HCT116 (cell line): ENCODE results near the gene STAT4. TPM values are rescaled to one million over a fixed set of nuclear protein-coding genes. Genes with fewer than 3 reads are reported as not detected.

Experiments used
- ATAC-seq: fragments of 200-7000 bp; cut with Tn5 transposase; 2 replicates; pipeline ENCODE4 v1.9.1; 2020; ENCODE audit warnings: mild to moderate bottlenecking, moderate library complexity
- BruUV-seq: library from RNA; stranded (reverse); fragments of 400-500 nt; replicated peaks from 2 replicates; lab custom pipeline; 2021; lab: Mats Ljungman, UMichigan
- CTCF ChIA-PET: fragments of 300-600 bp; sonication (Branson Sonifier 250); formaldehyde crosslinking; loops from one replicate; lab custom pipeline; 2021; ENCODE audit warnings: antibody characterized with exemption; lab: Charles Lee
- POLR2A ChIA-PET: fragments of 300-600, 350-600 bp; sonication (Branson Sonifier 250); formaldehyde crosslinking; loops from one replicate; lab custom pipeline; 2021; ENCODE audit warnings: antibody characterized with exemption; lab: Charles Lee
- RAD21 ChIA-PET, 2 experiments: fragments of 300-600 bp; sonication (Branson Sonifier 250); formaldehyde crosslinking; loops; one replicate each; lab custom pipeline; 2023; ENCODE audit warnings: low total read pairs in 2 of 2; ENCODE audit not compliant: uncharacterized antibody in 2 of 2, unreplicated experiment in 2 of 2, low non-redundant PET in 1 of 2; lab: Charles Lee
- DNase-seq: peaks from one replicate; pipeline ENCODE4 v3.0.0-alpha.2; 2010; ENCODE audit warnings: low read depth, low spot score
- H2AFZ ChIP-seq: fragments of 200-600 bp; shearing (Covaris generic), sonication (generic); 2 replicates; pipeline ENCODE4 v1.6.1; 2017; ENCODE audit warnings: low read depth, mixed run types, mixed read lengths, antibody characterized with exemption, low read length; ENCODE audit not compliant: poor library complexity, severe bottlenecking
- H3K27ac ChIP-seq: 2 replicates; pipeline ENCODE4 v1.5.1; 2012; ENCODE audit warnings: low read depth, low read length
- H3K27me3 ChIP-seq: fragments of 200-600 bp; sonication (generic); 2 replicates; pipeline ENCODE4 v1.6.1; 2016; ENCODE audit warnings: mixed run types, low read length, mixed read lengths; ENCODE audit not compliant: insufficient read depth
- H3K36me3 ChIP-seq, 2 experiments: fragments of 200-500 bp in 1 of 2; fragments of 200-600 bp in 1 of 2; sonication (Bioruptor generic) in 1 of 2; sonication (generic) in 1 of 2; 2 replicates each; pipeline versions ENCODE4 v1.5.1 to v1.6.1; 2014 to 2016; ENCODE audit warnings: low read length in 2 of 2, inconsistent platforms in 1 of 2, mixed read lengths in 1 of 2, mixed run types in 1 of 2; ENCODE audit not compliant: insufficient read depth in 2 of 2, control insufficient read depth in 1 of 2
- H3K4me1 ChIP-seq, 2 experiments: fragments of 200-600 bp in 1 of 2; sonication (generic) in 1 of 2; 2 replicates each; pipeline versions ENCODE4 v1.5.1 to v1.6.1; 2012 to 2017; ENCODE audit warnings: low read length in 2 of 2, inconsistent platforms in 1 of 2, mild to moderate bottlenecking in 1 of 2, mixed read lengths in 1 of 2, mixed run types in 1 of 2, moderate library complexity in 1 of 2; ENCODE audit not compliant: insufficient read depth in 2 of 2, control insufficient read depth in 1 of 2
- H3K4me2 ChIP-seq: fragments of 200-600 bp; sonication (generic); 2 replicates; pipeline ENCODE4 v1.6.1; 2017; ENCODE audit warnings: mixed run types, low read length, mixed read lengths
- H3K4me3 ChIP-seq, 2 experiments: fragments of 200-600 bp in 1 of 2; sonication (generic) in 1 of 2; replicated peaks in 1 of 2; 2 replicates each; pipeline ENCODE4 v1.5.1; 2011 to 2016; ENCODE audit warnings: low read length in 2 of 2, control low read depth in 1 of 2, low read depth in 1 of 2, mild to moderate bottlenecking in 1 of 2, mixed read lengths in 1 of 2, mixed run types in 1 of 2
- H3K79me2 ChIP-seq: fragments of 200-600 bp; sonication (generic); 2 replicates; pipeline ENCODE4 v1.6.1; 2017; ENCODE audit warnings: mild to moderate bottlenecking, mixed run types, low read length, moderate library complexity, mixed read lengths; ENCODE audit not compliant: insufficient read depth
- H3K9ac ChIP-seq: fragments of 200-600 bp; sonication (generic); 2 replicates; pipeline ENCODE4 v1.6.1; 2016; ENCODE audit warnings: low read length, mixed read lengths
- H3K9me2 ChIP-seq: fragments of 200-600 bp; sonication (generic), shearing (Covaris generic); 2 replicates; pipeline ENCODE4 v1.6.1; 2017; ENCODE audit warnings: mixed run types, mild to moderate bottlenecking, moderate library complexity; ENCODE audit not compliant: insufficient read depth
- H3K9me3 ChIP-seq, 2 experiments: fragments of 200-500 bp in 1 of 2; fragments of 200-600 bp in 1 of 2; sonication (Bioruptor generic) in 1 of 2; sonication (generic) in 1 of 2; 2 replicates each; pipeline ENCODE4 v1.6.1; 2014 to 2017; ENCODE audit warnings: low read length in 2 of 2, mixed read lengths in 2 of 2, inconsistent platforms in 1 of 2, low read depth in 1 of 2, mild to moderate bottlenecking in 1 of 2, mixed run types in 1 of 2, moderate library complexity in 1 of 2; ENCODE audit not compliant: control insufficient read depth in 1 of 2, insufficient read depth in 1 of 2
- H4K20me1 ChIP-seq: fragments of 200-600 bp; sonication (generic), shearing (Covaris generic); 2 replicates; pipeline ENCODE4 v1.6.1; 2017; ENCODE audit warnings: mixed run types, mild to moderate bottlenecking, moderate library complexity; ENCODE audit not compliant: insufficient read depth
- ATF3 ChIP-seq: IDR thresholded peaks from 2 replicates; pipeline ENCODE4 v1.6.1; 2012
- CBX3 ChIP-seq: IDR thresholded peaks from 2 replicates; pipeline ENCODE4 v1.6.1; 2012; ENCODE audit warnings: low read depth
- CEBPB ChIP-seq: IDR thresholded peaks from 2 replicates; pipeline ENCODE4 v1.6.1; 2012; ENCODE audit warnings: low read depth
- EGR1 ChIP-seq: IDR thresholded peaks from 2 replicates; pipeline ENCODE4 v1.6.1; 2012; ENCODE audit warnings: low read depth
- ELF1 ChIP-seq: IDR thresholded peaks from 2 replicates; pipeline ENCODE4 v1.6.1; 2012; ENCODE audit warnings: low read depth, borderline replicate concordance
- EZH2phosphoT487 ChIP-seq: fragments of 200-600 bp; IDR thresholded peaks from 2 replicates; pipeline ENCODE4 v1.6.1; 2018; ENCODE audit warnings: antibody characterized with exemption, borderline replicate concordance
- JUND ChIP-seq: IDR thresholded peaks from 2 replicates; pipeline ENCODE4 v1.6.1; 2012
- MAX ChIP-seq: IDR thresholded peaks from 2 replicates; pipeline ENCODE4 v1.6.1; 2012
- POLR2AphosphoS5 ChIP-seq: IDR thresholded peaks from 2 replicates; pipeline ENCODE4 v1.6.1; 2011; ENCODE audit warnings: mild to moderate bottlenecking, low read depth, low read length, moderate library complexity
- RAD21 ChIP-seq: IDR thresholded peaks from 2 replicates; pipeline ENCODE4 v1.6.1; 2012; ENCODE audit warnings: low read depth, mild to moderate bottlenecking
- REST ChIP-seq: IDR thresholded peaks from 2 replicates; pipeline ENCODE4 v1.6.1; 2012; ENCODE audit warnings: low read depth
- SP1 ChIP-seq: IDR thresholded peaks from 2 replicates; pipeline ENCODE4 v1.6.1; 2012; ENCODE audit warnings: low read depth
- TCF7L2 ChIP-seq: IDR thresholded peaks from 2 replicates; pipeline ENCODE4 v1.7.0; 2011; ENCODE audit warnings: borderline replicate concordance, inconsistent platforms; ENCODE audit not compliant: insufficient read depth, insufficient read length; ENCODE audit errors: extremely low read depth
- ZFX ChIP-seq: fragments of 450-650 bp; IDR thresholded peaks from 2 replicates; pipeline ENCODE4 v1.6.1; 2017
- ZNF274 ChIP-seq: fragments of 200-500 bp; sonication (Bioruptor generic); IDR thresholded peaks from 2 replicates; pipeline ENCODE4 v1.6.1; 2014; ENCODE audit warnings: mild to moderate bottlenecking, low read depth, low read length, inconsistent platforms
- intact Hi-C: fragments of 100-400 bp; cut with micrococcal nuclease; formaldehyde crosslinking; loops from 2 replicates; pipeline ENCODE4 v1.10.0; 2022
- total RNA-seq: library from RNA; stranded (reverse); gene quantifications from one replicate; pipeline ENCODE4 v1.2.1, GENCODE V29; 2021; ENCODE audit not compliant: unreplicated experiment
- TF ChIP-seq, protein P1 (sequence below): IDR thresholded peaks from 2 replicates; pipeline ENCODE4 v1.6.1; 2011; ENCODE audit warnings: mild to moderate bottlenecking, low read length, moderate library complexity; ENCODE audit not compliant: insufficient replicate concordance; ENCODE audit errors: extremely low read depth

Gene STAT4
- total RNA-seq, 1 experiment from 2014 or later = 2.0 TPM

- no peak for DNase-seq
- H3K79me2 ChIP-seq = no peaks in the 10 kb centered on the region
- TF ChIP-seq, protein P1, sequence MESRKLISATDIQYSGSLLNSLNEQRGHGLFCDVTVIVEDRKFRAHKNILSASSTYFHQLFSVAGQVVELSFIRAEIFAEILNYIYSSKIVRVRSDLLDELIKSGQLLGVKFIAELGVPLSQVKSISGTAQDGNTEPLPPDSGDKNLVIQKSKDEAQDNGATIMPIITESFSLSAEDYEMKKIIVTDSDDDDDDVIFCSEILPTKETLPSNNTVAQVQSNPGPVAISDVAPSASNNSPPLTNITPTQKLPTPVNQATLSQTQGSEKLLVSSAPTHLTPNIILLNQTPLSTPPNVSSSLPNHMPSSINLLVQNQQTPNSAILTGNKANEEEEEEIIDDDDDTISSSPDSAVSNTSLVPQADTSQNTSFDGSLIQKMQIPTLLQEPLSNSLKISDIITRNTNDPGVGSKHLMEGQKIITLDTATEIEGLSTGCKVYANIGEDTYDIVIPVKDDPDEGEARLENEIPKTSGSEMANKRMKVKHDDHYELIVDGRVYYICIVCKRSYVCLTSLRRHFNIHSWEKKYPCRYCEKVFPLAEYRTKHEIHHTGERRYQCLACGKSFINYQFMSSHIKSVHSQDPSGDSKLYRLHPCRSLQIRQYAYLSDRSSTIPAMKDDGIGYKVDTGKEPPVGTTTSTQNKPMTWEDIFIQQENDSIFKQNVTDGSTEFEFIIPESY = no peak
- TF ChIP-seq MAX = no peak
- TF ChIP-seq SP1 = no peak
- no peak for TF ChIP-seq CBX3
- TF ChIP-seq EZH2phosphoT487 = no peak
- TF ChIP-seq CEBPB = no peak
- no peak for TF ChIP-seq ELF1
- no peak for TF ChIP-seq REST
- TF ChIP-seq TCF7L2 = no peak
- TF ChIP-seq ATF3 = no peak
- no peak for TF ChIP-seq ZFX
- no peak for TF ChIP-seq EGR1
- no peak for TF ChIP-seq RAD21
- TF ChIP-seq JUND = no peak
- no peak for TF ChIP-seq ZNF274
- no peak for TF ChIP-seq POLR2AphosphoS5
- TF ChIP-seq, all 23 proteins: peak for 0
- H3K9me3 ChIP-seq = no peaks in the 10 kb centered on the region
- no peak overlapping the region for H3K9ac ChIP-seq
- BruUV-seq = no TSS peak
- no peaks in the 10 kb centered on the region for H3K27me3 ChIP-seq
- no peak overlapping the region for H3K27ac ChIP-seq
- H3K4me3 ChIP-seq = no peak overlapping the region
- no peaks in the 10 kb centered on the region for H4K20me1 ChIP-seq
- no peaks in the 10 kb centered on the region for H3K36me3 ChIP-seq
- peaks cover 2 to 18% of the 10 kb centered on the region in 2 experiments for H3K4me1 ChIP-seq
- H2AFZ ChIP-seq = no peak overlapping the region
- no peak for ATAC-seq
- ChIA-PET RAD21 (no interaction called here), POLR2A (no interaction called here), CTCF (no interaction called here)
- intact Hi-C loops = no loop called here
- H3K4me2 ChIP-seq = no peak overlapping the region
- no peaks in the 10 kb centered on the region; the same call in 1 of the 2 replicates for H3K9me2 ChIP-seq
Observed at GRCh38 chr2:191176801-191177438, 26.1 kb upstream of the STAT4 start.
